Measurements from ENCODE around the gene CCDC148. TPM values are rescaled to one million over a fixed set of nuclear protein-coding genes. Genes with fewer than 3 reads are reported as not detected.

Gene CCDC148
- total RNA-seq, 2 experiments from 2014 or later, result 0.16 TPM; not detected in 1

GRCh38 chr2:158131483-158131912 is 325.1 kb downstream of the CCDC148 start:
- Mint-ChIP-seq H3K27me3 (ENCODE audit: low read depth) (peaks cover 2% of the 10 kb centered on the region), H3K27ac (no peak overlapping the region), H3K4me3 (no peak overlapping the region)

GRCh38 chr2:158130832-158131473 is 325.6 kb downstream of the CCDC148 start:
- no peaks in the 10 kb centered on the region for H3K36me3 Mint-ChIP-seq (ENCODE audit: low read depth)
- ChIA-PET POLR2A (no interaction called here), CTCF (no interaction called here)
- H3K27me3 Mint-ChIP-seq (ENCODE audit: low read depth), result peaks cover 2% of the 10 kb centered on the region
- no peaks in the 10 kb centered on the region for H3K4me1 Mint-ChIP-seq (ENCODE audit: low read depth)
- ATAC-seq, result no peak
- no peak overlapping the region for H3K27ac Mint-ChIP-seq
- no peaks in the 10 kb centered on the region for H3K9me3 Mint-ChIP-seq (ENCODE audit: insufficient read depth)
- no peak overlapping the region for H3K4me3 Mint-ChIP-seq
- DNase-seq, result no peak

More at GRCh38 chr2:158131483-158131912, 325.1 kb downstream of the CCDC148 start:
- Mint-ChIP-seq H3K36me3 (ENCODE audit: low read depth) (no peaks in the 10 kb centered on the region), H3K9me3 (ENCODE audit: insufficient read depth) (no peaks in the 10 kb centered on the region), H3K4me1 (ENCODE audit: low read depth) (no peaks in the 10 kb centered on the region)
- ATAC-seq (no peak), DNase-seq (no peak)
- ChIA-PET CTCF (no interaction called here), POLR2A (no interaction called here)

- ChIA-PET POLR2A (no interaction called here), CTCF (no interaction called here)
- H3K4me3 Mint-ChIP-seq, result no peak overlapping the region
Measured at GRCh38 chr2:158129037-158129436, 327.5 kb downstream of the CCDC148 start.

GRCh38 chr2:158128168-158128973 is 328.2 kb downstream of the CCDC148 start:
- ChIA-PET POLR2A (no interaction called here), CTCF (no interaction called here)
- Mint-ChIP-seq H3K27ac (no peak overlapping the region), H3K27me3 (ENCODE audit: low read depth) (no peaks in the 10 kb centered on the region), H3K9me3 (ENCODE audit: insufficient read depth) (no peaks in the 10 kb centered on the region), H3K4me1 (ENCODE audit: low read depth) (no peaks in the 10 kb centered on the region), H3K4me3 (no peak overlapping the region), H3K36me3 (ENCODE audit: low read depth) (no peaks in the 10 kb centered on the region)
- DNase-seq (no peak), ATAC-seq (no peak)

More at GRCh38 chr2:158129037-158129436, 327.5 kb downstream of the CCDC148 start:
- DNase-seq, result no peak
- H3K27ac Mint-ChIP-seq, result no peak overlapping the region
- H3K4me1 Mint-ChIP-seq (ENCODE audit: low read depth), result no peaks in the 10 kb centered on the region
- no peaks in the 10 kb centered on the region for H3K36me3 Mint-ChIP-seq (ENCODE audit: low read depth)
- H3K9me3 Mint-ChIP-seq (ENCODE audit: insufficient read depth), result no peaks in the 10 kb centered on the region
- ATAC-seq, result no peak
- no peaks in the 10 kb centered on the region for H3K27me3 Mint-ChIP-seq (ENCODE audit: low read depth)

- Mint-ChIP-seq H3K27ac (no peak overlapping the region), H3K4me3 (no peak overlapping the region), H3K9me3 (ENCODE audit: insufficient read depth) (no peaks in the 10 kb centered on the region), H3K36me3 (ENCODE audit: low read depth) (no peaks in the 10 kb centered on the region), H3K27me3 (ENCODE audit: low read depth) (no peaks in the 10 kb centered on the region), H3K4me1 (ENCODE audit: low read depth) (no peaks in the 10 kb centered on the region)
- POLR2A ChIA-PET, result no interaction called here
- no peak for DNase-seq
- CTCF ChIA-PET, result no interaction called here
- ATAC-seq, result no peak
Measured at GRCh38 chr2:158127380-158127804, 329.2 kb downstream of the CCDC148 start.

- no peaks in the 10 kb centered on the region for H3K27me3 Mint-ChIP-seq (ENCODE audit: low read depth)
- CTCF ChIA-PET, result no interaction called here
- H3K36me3 Mint-ChIP-seq (ENCODE audit: low read depth), result no peaks in the 10 kb centered on the region
- POLR2A ChIA-PET, result no interaction called here
- no peaks in the 10 kb centered on the region for H3K4me1 Mint-ChIP-seq (ENCODE audit: low read depth)
- no peaks in the 10 kb centered on the region for H3K9me3 Mint-ChIP-seq (ENCODE audit: insufficient read depth)
- H3K4me3 Mint-ChIP-seq, result no peak overlapping the region
- DNase-seq, result no peak
- no peak for ATAC-seq
- H3K27ac Mint-ChIP-seq, result no peak overlapping the region
Measured at GRCh38 chr2:158125756-158126498, 330.6 kb downstream of the CCDC148 start.

- POLR2A ChIA-PET, result no interaction called here
- no peak overlapping the region for H3K27ac Mint-ChIP-seq
- ATAC-seq (no peak), DNase-seq (no peak)
- no peaks in the 10 kb centered on the region for H3K36me3 Mint-ChIP-seq (ENCODE audit: low read depth)
- H3K4me3 Mint-ChIP-seq, result no peak overlapping the region
- CTCF ChIA-PET, result no interaction called here
- H3K27me3 Mint-ChIP-seq (ENCODE audit: low read depth), result no peaks in the 10 kb centered on the region
- no peaks in the 10 kb centered on the region for H3K9me3 Mint-ChIP-seq (ENCODE audit: insufficient read depth)
- H3K4me1 Mint-ChIP-seq (ENCODE audit: low read depth), result no peaks in the 10 kb centered on the region
Measured at GRCh38 chr2:158124896-158125295, 331.7 kb downstream of the CCDC148 start.

Other genes starting within 250 kb of the CCDC148 start
- gene PKP4, start 199 bp upstream of the CCDC148 start, total RNA-seq, result 10 to 100 TPM; 32.9 to 35.8 TPM

Measured in activated CD8-positive, alpha-beta T cell treated with anti-CD3 and anti-CD28 coated beads, Interleukin-2, amount 10 ng/mL, durations not matched to agents 7 days and 5 days (primary cell).